Myocyte (in vitro differentiated cells): ENCODE results near the gene OR2A14. TPM values are rescaled to one million over a fixed set of nuclear protein-coding genes. Genes with fewer than 3 reads are reported as not detected.
"Not testable (repeated sequence)": the region's sequence is repeated elsewhere in the genome, so short reads cannot be mapped to it uniquely, and the experiment has no call there.

Experiments used
- DNase-seq: peaks from one replicate; pipeline ENCODE4 v3.0.0-alpha.2; 2012; ENCODE audit warnings: low read depth
- polyA plus RNA-seq: library from polyadenylated mRNA; unstranded; fragments of >200 nt; gene quantifications from one replicate; pipeline ENCODE4 v1.2.1, GENCODE V29; 2012; ENCODE audit warnings: missing spikeins
- total RNA-seq: library from RNA; depleted of rRNA; stranded (reverse); fragments of >200 nt; gene quantifications from 2 replicates; pipeline ENCODE4 v1.2.3, GENCODE V29; 2014

Gene OR2A14, protein sequence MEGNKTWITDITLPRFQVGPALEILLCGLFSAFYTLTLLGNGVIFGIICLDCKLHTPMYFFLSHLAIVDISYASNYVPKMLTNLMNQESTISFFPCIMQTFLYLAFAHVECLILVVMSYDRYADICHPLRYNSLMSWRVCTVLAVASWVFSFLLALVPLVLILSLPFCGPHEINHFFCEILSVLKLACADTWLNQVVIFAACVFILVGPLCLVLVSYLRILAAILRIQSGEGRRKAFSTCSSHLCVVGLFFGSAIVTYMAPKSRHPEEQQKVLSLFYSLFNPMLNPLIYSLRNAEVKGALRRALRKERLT
- not detected in 2 replicates for total RNA-seq
- polyA plus RNA-seq, result not detected

DNA sequence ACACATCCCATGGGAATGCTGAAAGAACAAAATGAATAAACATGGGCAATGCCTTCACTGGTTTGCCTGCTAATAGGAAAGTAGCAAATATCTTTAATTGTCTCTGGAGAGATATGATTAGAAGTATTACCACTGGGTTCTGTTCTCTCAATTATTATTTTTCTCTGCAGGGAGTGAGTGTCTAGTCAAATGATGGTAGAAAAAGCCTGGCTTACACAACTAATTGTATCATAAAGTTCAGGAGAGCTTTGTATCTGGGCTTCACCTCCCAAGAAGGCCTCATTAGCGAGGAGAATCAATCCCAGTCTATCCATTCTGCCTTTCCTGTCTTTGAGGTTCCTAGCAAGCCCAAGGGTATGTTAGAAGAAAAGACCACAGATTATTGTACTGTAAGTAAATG, at the start of gene OR2A14:
Gene OR2A14 (plus strand): TSS at position 301 of the 400 bp plus-strand sequence. CDS start 5,937 bp downstream, outside the sequence.
- DNase-seq, result no peak

DNA sequence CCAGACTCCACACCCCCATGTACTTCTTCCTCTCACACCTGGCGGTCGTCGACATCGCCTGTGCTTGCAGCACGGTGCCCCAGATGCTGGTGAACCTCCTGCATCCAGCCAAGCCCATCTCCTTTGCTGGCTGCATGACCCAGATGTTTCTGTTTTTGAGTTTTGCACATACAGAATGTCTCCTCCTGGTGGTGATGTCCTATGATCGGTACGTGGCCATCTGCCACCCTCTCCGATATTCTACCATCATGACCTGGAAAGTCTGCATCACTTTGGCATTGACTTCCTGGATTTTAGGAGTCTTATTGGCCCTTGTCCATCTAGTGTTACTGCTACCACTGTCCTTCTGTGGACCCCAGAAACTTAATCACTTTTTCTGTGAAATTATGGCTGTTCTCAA, 48.6 kb upstream of the OR2A14 start:
- DNase-seq, result no peak

DNA sequence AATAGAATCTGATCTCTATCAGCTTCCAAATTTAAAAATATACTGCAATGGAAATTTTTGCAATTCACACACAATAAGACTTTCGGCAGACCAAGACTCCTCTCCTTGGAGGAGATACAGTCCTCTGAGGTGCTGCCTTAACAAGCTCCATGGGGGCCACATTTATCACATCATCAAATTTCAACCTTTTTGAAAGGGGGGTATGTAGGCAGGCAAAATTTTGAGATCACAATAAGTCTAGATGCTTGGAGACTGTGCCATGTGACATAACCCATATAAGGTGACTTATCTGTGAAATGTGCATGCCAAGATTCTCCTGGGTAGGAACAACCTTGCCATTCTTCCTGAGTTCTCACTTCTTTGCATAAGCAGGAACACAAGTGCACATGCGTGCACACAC, 37.0 kb upstream of the OR2A14 start, which contains the start of gene OR2A12:
Gene OR2A12 (plus strand): TSS at position 301 of the 400 bp plus-strand sequence. CDS start 8,830 bp downstream, outside the sequence.
- DNase-seq, result no peak

DNA sequence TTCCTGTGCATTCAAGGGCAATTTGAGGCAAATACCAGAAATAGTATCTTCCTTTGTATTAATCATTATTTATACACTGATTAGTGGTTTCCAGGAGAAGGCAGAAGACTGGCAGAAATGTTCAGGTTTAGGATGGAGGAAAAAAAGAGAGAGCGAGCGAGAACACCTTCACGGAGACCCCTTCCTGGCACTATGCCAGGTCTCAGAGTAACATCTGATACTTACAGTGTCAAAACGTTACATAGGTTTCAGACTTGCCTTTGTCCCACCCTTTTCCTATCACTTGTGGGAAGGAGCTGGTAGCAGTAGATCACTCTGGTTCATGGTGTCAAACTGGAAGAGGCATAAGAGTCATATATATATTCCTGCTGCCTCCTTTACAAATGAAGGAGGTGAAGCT, 36.2 kb upstream of the OR2A14 start:
- no peak for DNase-seq

DNA sequence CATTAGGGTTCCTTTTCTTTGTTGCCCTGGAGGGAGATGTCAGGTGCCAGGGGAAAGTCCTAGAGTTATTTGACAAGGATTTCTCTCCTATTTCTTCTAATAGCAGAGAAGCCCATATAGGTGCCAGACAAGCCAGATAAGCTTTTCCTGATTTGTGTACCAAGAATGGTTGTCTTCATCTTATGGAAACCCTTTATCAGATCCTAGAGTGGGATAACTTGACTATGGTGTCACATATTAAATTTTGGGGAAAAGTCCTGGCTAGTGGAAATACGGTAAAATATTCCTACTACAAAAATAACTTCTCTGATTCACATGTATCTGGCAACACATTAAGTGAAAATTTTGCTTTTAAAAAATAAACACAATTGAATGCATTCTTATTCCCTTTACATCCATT, 35.7 kb upstream of the OR2A14 start:
- no peak for DNase-seq

DNA sequence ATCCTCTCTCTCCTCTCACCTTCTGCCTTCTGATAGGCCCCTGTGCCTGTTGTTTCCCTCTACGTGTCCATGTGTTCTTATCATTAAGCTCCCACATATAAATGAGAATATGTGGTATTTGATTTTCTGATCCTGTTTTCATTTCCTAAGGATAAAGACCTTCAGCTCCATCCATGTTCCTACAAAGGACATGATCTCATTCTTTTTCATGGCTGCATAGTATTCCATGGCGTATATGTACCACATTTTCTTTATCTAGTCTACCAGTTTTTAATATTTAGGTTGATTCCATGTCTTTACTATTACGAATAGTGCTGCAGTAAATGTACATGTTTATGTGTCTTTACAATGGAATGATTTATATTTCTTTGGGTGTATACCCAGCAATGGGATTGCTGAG, 32.3 kb upstream of the OR2A14 start:
- no peak for DNase-seq

DNA sequence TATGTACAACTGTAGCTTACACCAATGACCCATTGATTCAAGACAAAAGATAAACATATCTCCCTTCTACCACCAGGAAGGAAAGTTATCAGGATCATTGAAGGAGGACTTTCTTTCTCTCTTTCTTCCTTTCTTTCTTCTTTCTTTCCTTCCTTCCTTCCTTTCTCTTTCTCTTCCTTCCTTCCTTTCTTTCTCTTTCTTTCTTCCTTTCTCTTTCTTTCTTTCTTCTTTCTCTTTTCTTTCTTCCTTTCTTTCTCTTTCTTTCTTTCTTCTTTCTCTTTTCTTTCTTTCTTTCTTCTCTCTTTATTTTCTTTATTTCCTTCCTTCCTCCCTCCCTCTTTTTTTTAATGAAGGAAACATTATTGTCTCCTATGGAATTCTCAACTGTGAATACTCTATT, 24.2 kb upstream of the OR2A14 start:
- DNase-seq, result no peak

DNA sequence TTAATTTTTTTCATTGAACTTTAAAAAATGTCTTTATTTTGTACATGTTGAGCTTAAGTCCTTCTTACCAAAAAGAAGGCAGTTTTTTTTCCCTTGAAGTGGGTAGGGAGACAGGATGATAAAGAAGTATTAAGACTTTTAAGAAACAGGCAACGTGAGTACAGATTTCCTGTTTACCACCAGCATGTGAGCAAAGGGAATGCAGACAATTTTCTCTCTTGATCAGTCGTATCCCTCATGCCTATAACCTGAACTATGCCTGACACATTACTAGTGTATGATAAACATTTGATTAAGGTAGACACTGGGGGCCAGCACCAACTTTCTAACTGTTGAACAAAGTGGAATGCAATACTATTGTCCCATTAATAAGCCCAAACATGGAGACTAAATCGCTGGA, 22.4 kb upstream of the OR2A14 start:
- no peak for DNase-seq

DNA sequence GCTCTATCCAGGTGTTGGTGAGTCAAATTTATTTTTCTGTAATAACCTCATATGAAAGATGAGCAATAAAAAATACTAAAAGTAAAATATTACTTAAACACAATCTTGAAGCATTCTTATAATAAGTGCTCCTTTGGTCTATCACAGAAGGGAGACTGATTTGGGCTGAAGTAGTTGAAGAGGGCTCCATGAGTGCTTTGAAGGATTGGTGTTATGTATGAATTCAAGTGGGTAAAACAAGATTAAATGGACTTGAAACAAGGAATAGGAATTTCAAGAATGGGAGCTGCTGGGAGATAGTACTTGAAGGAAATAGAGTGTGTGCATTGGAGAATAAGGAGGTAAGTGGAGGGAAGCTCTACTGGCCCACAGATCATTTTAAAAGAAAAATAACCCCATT, 20.9 kb upstream of the OR2A14 start:
- DNase-seq, result no peak

DNA sequence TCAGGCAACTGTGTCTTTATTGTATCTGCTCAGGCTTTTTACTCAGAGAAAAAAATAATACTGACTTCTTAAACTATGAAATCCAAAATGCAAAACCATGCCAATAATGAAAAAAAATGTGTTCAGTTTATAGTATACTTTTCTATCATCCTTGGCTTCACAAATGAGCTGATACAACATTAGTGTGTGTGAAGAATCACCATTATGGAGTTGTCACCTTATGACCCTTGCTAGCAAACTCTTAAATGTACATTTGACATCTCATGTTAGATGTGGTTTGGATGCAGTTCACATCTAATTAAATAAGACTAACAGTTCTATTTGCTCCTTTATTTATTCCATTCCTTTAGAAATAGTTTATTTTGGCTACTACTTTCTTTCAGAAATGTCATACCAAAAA, 17.8 kb upstream of the OR2A14 start:
- no peak for DNase-seq

DNA sequence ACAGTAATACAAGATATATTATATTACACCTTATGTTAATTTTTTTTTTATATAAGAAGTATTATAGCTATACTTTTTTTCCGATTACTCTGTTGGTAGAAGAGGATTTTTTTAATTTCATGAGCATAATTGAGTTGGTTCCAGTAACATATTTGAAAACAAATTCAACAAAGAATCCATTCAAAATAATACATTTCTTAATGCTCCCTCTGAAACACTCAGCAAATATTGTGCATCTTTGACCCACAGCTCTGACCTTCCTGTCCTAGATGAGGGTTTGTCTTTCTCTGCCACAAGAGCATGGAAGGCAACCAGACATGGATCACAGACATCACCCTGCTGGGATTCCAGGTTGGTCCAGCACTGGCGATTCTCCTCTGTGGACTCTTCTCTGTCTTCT, 13.7 kb upstream of the OR2A14 start, which contains the start of gene OR2A2:
Gene OR2A2 (plus strand): TSS at position 301 of the 400 bp plus-strand sequence. CDS start 0 bp downstream, at position 301.
- DNase-seq, result no peak

DNA sequence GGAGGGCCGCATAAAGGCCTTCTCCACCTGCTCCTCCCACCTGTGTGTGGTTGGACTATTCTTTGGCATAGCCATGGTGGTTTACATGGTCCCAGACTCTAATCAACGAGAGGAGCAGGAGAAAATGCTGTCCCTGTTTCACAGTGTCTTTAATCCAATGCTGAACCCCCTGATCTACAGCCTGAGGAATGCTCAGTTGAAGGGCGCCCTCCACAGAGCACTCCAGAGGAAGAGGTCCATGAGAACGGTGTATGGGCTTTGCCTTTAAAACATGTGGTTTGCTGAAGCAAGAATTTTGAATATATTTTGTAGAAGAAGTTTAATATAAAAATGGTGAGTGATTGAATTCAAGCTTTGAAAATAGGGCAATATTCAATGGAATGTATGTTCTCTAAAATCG, 12.7 kb upstream of the OR2A14 start:
- DNase-seq, result no peak

DNA sequence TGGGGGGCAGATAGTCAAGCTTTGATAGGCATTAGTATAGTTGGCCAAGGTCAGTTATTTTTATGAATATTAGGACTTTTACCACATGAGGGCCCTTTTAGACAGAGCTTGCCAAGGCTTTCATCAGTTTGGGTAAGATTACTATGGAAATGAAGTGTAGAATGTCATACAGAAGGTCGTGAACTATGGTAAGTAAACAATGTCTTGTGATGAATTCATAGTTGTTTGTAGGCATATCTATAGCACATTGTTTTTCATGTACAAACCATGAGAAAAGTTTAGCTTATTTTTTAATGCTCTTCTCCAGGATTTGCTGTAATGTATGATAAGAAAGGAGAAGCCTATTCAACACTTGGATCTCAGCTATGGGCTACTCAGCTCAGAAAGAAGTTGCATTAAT, 9.3 kb upstream of the OR2A14 start:
- DNase-seq, result no peak

DNA sequence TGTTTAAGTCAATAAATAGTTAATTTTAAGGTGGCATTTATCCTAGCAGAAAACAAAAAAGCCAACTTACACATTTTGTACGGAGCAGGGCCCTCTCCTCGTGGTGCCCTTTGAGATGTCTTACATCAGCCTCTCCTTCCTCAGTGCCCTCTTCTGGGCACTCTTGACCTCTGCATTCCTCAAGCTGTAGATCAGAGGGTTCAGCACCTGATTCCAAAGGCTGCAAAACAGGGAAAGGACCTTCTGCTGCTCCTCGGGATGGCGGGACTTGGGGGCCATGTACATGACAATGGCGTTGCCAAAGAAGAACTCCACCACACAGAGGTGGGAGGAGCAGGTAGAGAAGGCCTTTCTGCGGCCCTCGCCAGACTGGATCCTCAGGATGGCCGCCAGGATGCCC, 4.6 kb upstream of the OR2A14 start:
- DNase-seq, result no peak

DNA sequence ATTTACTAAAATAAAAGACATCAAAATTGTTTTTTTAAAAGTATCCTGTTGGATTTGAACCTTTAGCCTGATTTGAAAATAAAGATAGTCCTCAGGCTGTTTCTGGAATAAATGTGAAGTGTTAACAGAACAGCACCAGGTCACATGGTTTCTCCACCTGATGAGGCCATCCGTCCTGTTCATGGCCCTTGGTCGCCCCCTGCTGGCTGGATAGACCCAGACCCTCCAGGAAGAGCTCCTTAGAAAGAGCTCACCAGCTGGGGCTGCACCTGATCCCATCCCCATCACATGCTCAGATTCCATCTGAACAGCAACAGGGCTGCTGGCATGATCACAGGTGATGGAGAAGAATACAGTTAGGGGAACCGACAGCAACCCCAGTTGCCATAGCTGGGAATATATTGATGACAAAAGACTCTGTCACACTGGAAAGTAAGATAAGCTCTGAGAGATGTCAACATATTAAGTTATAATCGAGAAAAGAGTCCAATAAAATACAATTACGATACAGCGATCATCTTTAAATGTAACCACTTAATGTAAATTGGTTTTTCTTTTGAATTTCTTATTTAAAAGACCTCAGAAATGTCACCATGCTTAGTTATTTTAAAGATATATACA, 4.8 kb downstream of the OR2A14 start:
- peak; percentile 84 for DNase-seq

DNA sequence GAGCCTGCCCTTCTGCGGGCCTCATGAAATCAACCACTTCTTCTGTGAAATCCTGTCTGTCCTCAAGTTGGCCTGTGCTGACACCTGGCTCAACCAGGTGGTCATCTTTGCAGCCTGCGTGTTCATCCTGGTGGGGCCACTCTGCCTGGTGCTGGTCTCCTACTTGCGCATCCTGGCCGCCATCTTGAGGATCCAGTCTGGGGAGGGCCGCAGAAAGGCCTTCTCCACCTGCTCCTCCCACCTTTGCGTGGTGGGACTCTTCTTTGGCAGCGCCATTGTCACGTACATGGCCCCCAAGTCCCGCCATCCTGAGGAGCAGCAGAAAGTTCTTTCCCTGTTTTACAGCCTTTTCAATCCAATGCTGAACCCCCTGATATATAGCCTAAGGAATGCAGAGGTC, 6.6 kb downstream of the OR2A14 start:
- DNase-seq, result not testable (repeated sequence)

DNA sequence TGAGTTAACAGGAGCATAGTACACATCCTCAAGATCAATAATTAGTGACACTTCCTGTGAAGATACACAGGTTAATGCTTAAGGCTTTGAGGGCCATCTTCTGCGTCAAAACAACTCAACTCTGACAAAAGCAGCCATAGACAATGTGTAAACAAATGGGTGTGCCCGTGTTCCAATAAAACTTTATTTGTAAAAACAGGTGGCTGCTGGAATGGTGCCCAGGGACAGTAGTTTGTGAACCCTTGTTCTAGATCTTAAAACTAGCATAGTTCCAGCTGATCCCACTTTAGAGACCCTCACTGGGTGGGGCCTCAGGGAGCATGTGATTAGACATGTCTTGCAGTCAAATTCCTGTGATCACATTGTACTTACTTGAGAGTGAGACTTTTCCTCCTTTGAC, 7.8 kb downstream of the OR2A14 start:
- no peak for DNase-seq

DNA sequence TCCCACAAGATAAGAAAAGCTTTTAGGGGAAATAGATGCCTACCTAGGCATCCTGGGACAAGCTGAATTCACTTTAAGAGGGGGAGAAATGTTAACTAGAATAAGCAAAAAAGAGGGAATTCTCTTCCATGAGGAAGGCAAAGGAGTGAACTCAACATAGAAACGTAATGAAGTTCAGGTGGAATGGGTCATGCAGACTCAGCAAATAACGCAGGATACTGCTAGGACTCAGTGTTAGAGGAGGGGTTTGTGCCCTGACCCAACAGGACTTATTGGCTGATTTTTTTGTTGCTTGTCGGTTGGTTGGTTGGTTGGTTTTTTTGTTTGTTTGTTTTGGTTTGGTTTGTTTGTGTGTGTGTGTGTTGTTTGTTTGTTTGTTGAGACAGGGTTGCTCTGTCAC, 9.3 kb downstream of the OR2A14 start:
- no peak for DNase-seq

DNA sequence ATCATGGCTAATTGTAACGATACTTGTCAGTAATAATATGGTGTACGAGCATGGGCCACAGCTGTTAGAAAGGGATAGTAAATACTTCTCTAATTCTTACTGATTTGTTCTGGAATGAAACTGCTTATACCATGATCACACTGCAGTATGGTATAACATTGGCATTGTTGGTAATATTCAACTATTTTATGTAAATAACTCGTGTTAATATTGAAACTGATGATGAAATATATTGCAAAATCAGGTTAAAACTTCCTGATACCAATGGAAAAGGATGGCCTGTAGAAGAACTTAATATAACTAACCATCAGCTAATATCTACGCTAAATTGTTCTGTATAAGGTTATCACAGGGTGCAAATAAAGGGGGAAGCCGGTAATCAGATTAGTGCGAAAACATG, 10.3 kb downstream of the OR2A14 start:
- DNase-seq, result no peak

DNA sequence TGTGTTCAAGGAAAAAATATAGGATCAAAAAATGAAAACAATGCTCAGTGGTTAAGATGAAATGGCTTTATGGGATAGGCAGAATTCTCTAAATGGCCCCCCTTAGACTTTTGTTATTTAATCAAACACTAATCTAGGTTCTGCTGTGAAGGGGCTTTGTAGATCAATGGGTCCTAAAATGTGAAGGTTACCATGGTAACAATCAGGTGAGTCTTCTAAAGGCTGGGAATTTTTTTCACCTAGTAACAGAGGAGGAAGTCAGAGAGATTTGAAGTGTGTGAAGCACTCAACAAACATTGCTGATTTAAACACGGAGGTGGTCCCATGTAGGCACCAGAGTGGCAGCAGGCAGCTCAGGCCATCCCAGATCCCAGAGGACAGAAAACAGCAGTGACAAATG, 11.1 kb downstream of the OR2A14 start:
- no peak for DNase-seq

DNA sequence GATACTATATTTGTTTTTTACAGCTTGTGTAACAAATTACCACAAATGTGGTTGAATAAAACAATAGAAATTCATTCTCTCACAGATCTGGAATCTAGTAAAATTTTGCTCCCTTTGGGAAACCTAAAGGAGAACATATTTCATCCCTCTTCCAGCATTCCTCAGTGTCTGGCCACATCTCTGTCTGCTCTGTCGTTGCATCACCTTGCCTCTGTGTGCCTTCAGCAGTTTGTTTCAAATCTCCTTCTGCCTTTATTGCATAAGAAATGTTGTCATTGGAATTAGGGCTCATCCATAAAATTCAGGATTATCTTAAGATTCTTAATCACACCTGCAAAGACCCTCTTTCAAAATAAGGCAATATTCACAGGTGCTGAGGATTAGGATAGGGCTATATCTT, 14.5 kb downstream of the OR2A14 start:
- DNase-seq, result no peak

DNA sequence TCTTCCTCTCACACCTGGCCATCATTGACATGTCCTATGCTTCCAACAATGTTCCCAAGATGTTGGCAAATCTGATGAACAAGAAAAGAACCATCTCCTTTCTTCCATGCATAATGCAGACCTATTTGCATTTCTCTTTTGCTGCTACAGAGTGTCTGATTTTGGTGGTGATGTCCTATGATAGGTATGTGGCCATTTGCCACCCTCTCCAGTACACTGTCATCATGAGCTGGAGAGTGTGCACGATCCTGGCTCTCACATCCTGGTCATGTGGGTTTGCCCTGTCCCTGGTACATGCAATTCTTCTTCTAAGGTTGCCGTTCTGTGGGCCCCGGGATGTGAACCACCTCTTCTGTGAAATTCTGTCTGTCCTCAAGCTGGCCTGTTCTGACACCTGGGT, 19.2 kb downstream of the OR2A14 start:
- DNase-seq, result no peak

DNA sequence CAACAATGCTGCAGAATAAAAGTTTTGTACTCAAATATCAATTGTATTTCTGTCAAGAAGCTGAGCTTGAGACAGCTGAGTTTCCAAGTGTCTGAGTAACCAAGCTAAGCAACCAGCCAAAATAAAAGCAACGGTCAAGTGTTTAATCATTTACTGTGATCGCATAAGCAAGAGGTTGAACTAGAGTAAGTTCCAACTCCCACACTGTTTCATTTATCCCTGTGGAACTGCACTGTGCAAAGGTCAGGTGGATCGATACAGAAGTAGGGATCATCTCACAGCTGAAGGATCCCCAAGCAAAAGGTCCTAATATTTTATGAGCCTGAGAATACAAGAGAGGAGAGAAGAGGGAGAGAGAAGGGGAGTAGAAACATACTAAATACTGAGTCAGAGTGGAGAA, 21.4 kb downstream of the OR2A14 start:
- no peak for DNase-seq
